Gastrocnemius medialis (tissue), 4 donors: ENCODE results near the gene PBX4.

ENCODE experiments used
- POLR2A ChIP-seq, 2 donors: fragments of 450-650 bp; IDR thresholded peaks; one replicate each; pipeline ENCODE4 v1.6.1; 2017; ENCODE audit warnings: antibody characterized with exemption in 2 of 2, mild to moderate bottlenecking in 2 of 2, moderate library complexity in 2 of 2
- TF ChIP-seq, protein P1 (sequence below), 5 experiments: fragments of 450-650 bp in 3 of 5; fragments of 200-600 bp in 2 of 5; sonication (generic) in 2 of 5; IDR thresholded peaks in 4 of 5; conservative IDR thresholded peaks in 1 of 5; 1 replicate in 4 of 5; 2 replicates in 1 of 5; pipeline ENCODE4 v1.5.1; 2016 to 2019; ENCODE audit warnings: antibody characterized with exemption in 5 of 5, mild to moderate bottlenecking in 3 of 5, moderate library complexity in 3 of 5

DNA sequence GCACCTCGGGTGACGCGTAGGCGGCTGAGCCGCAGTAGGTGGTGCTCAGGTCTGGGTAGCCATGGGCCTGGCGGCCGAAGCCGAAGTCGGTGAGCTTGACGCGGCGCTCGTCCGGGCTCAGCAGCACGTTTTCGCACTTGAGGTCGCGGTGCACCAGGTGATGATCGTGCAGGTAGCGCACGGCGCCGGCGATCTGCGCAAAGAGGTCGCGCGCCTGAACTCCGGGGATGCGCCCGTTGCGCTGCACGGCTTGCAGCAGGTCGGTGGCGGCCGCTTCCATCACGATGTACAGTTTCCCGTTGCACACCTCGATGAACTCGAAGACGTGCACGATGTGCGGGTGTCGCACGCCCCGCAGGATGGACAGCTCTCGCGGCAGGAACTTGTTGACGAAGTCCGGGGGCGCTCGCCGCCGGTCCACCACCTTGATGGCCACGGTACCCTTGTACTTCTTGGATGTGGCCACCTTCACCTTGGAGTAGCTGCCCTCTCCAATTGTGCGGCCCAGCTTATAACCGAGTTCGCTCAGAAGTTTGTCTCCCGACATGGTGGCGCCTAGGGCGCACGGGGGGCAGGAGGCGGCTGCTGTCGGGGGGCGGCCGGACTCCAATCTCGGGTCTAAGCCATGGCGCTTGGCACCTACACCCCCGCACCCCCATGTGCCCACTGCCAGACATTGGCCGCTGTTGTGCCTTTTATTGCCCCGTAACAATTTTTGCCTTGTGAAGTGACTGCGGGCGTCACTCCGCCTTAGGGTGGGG lies 103.4 kb downstream of the PBX4 start, which contains the start of gene TSSK6:
- TF ChIP-seq, protein P1, sequence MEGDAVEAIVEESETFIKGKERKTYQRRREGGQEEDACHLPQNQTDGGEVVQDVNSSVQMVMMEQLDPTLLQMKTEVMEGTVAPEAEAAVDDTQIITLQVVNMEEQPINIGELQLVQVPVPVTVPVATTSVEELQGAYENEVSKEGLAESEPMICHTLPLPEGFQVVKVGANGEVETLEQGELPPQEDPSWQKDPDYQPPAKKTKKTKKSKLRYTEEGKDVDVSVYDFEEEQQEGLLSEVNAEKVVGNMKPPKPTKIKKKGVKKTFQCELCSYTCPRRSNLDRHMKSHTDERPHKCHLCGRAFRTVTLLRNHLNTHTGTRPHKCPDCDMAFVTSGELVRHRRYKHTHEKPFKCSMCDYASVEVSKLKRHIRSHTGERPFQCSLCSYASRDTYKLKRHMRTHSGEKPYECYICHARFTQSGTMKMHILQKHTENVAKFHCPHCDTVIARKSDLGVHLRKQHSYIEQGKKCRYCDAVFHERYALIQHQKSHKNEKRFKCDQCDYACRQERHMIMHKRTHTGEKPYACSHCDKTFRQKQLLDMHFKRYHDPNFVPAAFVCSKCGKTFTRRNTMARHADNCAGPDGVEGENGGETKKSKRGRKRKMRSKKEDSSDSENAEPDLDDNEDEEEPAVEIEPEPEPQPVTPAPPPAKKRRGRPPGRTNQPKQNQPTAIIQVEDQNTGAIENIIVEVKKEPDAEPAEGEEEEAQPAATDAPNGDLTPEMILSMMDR (IDR thresholded peaks at IDR 0.05 in 4 of 5, conservative IDR thresholded peaks at IDR 0.05 in 1 of 5), result no peak
- no peak for TF ChIP-seq POLR2A (IDR thresholded peaks at IDR 0.05)
